VCaP (cell line): Measurements from ENCODE around the gene SSR4.

ENCODE experiments used
- H3K27ac ChIP-seq: fragments of 450-650 bp; 2 replicates; pipeline ENCODE4 v1.5.1; 2017
- CTCF ChIP-seq: fragments of 450-650 bp; conservative IDR thresholded peaks from 2 replicates; pipeline ENCODE4 v1.5.1; 2017; ENCODE audit warnings: mild to moderate bottlenecking, moderate library complexity

SSR4 gene

GRCh38 chrX:153800746-153801145 lies 6.3 kb downstream of the SSR4 start:
- H3K27ac ChIP-seq, result no peak overlapping the region
- no peak for TF ChIP-seq CTCF

GRCh38 chrX:153801669-153802068 lies 7.2 kb downstream of the SSR4 start:
- TF ChIP-seq CTCF, result no peak
- H3K27ac ChIP-seq, result no peak overlapping the region

GRCh38 chrX:153802513-153803045 lies 8.1 kb downstream of the SSR4 start:
- no peak for TF ChIP-seq CTCF
- H3K27ac ChIP-seq, result no peak overlapping the region

GRCh38 chrX:153803211-153804099 lies 9.0 kb downstream of the SSR4 start:
- TF ChIP-seq CTCF, result no peak
- no peak overlapping the region for H3K27ac ChIP-seq

GRCh38 chrX:153804100-153804595 lies 9.7 kb downstream of the SSR4 start:
- TF ChIP-seq CTCF, result no peak
- H3K27ac ChIP-seq, result no peak overlapping the region

GRCh38 chrX:153804621-153805020 lies 10.2 kb downstream of the SSR4 start:
- no peak overlapping the region for H3K27ac ChIP-seq
- TF ChIP-seq CTCF, result no peak

- TF ChIP-seq CTCF, result no peak
- H3K27ac ChIP-seq, result no peak overlapping the region
Observed at GRCh38 chrX:153805436-153805835, 11.0 kb downstream of the SSR4 start.
